CD4-positive, alpha-beta T cell treated with Interleukin-12 subunit alpha and Interleukin-12 subunit beta, for 1 hour (primary cell): ENCODE data around the gene TMEM184B.
A peak's percentile ranks its signal among the peaks of the same experiment; 100 is the strongest.

Experiments used
- DNase-seq: peaks from one replicate; pipeline ENCODE4 v3.0.0-alpha.2; 2020

TMEM184B gene

GRCh38 chr22:38175206-38176118 is 97.3 kb downstream of the TMEM184B start:
- no peak for DNase-seq

GRCh38 chr22:38174626-38175025 is 98.2 kb downstream of the TMEM184B start:
- DNase-seq = no peak

DNA sequence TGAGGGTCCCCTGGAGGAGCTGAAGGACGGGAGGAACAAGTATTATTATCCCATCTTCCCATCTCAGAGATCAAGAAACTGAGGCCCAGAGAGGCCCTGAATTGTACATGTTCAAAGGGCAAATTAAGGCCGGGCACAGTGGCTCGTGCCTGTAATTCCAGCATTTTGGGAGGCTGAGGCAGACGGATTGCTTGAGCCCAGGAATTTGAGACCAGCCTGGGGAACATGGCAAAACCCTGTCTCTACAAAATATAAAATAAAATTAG is 99.2 kb downstream of the TMEM184B start:
- no peak for DNase-seq

GRCh38 chr22:38172832-38173640 is 99.8 kb downstream of the TMEM184B start:
- DNase-seq = peak; percentile 55

DNA sequence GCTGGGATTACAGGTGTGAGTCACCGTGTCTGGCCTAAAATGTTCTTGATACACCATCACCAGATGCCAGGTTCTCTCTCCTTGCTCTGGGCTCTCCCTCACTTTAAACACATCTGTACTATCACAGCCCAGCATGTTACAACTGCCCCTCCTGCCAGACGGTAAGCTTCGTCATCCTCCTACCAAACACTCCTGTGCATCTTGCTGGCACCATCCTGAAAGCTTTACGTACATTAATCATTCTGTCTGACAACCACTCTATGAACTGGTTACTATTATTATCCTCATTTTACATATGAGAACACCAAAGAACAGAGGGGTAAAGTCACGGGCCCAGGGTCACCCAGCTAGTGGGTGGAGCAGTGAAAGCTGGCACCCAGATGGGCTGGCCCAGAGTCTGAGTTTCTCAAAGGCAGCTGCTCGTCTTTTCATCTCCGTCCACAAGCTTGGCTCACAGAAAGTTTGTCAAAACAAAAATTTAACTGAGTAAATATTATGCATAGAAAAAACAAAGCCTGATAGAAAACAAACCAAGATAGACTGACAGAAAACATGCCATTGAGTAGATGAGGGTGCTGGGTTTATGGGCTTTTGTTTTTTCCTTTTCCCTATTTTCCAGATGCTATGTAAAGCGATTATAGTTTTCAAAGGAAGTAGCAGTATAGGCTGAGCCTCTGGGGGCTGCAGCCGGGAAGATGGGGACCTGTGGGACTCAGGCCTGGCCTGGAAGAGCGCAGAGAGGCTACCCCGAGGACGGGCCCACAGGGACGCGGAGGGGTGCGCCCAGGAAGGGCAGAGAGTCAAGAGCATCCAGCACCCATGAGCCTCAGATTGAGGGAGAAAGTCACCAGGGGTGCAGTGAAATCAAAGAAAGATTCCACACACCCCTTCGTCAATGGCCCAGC is 100.6 kb downstream of the TMEM184B start:
- no peak for DNase-seq

- DNase-seq = no peak
Measured at GRCh38 chr22:38170469-38170868, 102.3 kb downstream of the TMEM184B start.
